Measurements from ENCODE around the gene CRHR1.

DNA sequence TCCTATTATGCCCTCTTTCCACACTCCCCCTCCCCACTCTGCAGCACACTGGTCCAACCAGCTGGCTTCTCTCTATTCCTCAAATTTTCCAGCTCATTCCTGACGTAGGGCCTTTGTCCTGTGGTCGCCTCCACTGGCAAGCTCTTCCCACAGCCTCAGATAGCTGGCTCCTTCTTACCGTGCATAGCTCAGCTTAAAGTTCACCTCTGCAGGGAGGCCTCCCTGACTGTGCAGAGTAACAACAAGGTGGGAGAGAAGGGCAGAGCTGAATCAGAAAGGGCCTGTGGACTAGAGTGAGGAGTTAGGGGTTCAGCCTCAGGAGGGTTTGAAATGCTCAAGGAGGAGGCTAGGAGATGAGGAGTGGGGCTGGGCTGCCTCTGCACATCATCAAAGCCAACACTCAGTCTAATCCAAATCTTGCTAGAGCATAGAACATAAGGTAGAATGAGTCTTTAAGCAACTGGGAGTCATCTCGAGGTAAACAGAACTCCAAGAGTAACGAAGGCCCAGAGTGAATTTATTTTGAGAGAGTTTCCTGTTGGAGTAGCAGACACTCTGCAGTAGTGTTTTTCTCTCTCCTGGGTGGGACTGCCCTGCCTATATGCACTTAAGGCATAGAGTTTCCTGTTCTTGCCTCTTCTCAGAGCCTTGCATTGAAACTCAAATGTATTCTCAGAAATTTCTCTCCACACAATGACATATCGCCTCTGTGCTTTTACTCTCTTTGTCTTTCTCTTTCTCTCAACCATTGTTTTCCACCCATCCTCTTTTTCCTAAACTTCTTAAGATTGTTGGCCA, 79.9 kb downstream of the CRHR1 start:
- no peak for TF ChIP-seq EZH2 (IDR thresholded peaks at IDR 0.05)
- TF ChIP-seq POLR2AphosphoS5 (IDR thresholded peaks at IDR 0.05; ENCODE audit: borderline replicate concordance, low read depth, low read length) = no peak
